ENCODE measurements around the gene CHAD. TPM values are rescaled to one million over a fixed set of nuclear protein-coding genes. Genes with fewer than 3 reads are reported as not detected.

CHAD gene
- total and polyA plus RNA-seq, 2 of the 4 experiments (the other 2 are of a cell fraction) = 0.03 TPM; not detected in 1

DNA sequence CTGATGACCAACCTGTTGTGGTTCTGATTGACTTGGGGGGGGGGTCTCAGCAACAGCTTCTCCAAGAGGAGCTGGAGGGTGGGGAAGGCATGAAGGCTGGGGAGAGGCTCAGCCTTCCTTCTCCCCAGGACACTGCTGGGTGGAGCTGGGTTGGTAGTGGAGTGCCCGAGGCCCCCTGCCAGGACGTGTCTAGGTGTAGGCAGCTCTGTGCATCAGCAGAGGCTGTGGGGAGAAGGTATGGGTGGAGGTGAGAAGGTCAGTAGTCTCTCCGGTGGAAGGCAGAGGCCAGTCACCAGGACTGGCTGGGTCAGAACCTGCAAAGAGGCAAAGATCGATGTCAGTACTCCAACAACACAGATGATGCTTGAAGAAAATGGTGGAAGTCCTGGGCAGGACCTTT, 3.9 kb downstream of the CHAD start:
- POLR2A ChIA-PET (ENCODE audit: unreplicated experiment) = no interaction called here
- intact Hi-C loops (cut with micrococcal nuclease) = no loop called here
- H3K79me1 ChIP-seq (ENCODE audit: low read depth in 1 of 2, low read length in 2 of 2) = no peaks in the 10 kb centered on the region

More for the DNA sequence above, 3.9 kb downstream of the CHAD start:
- Histone ChIP-seq H3K56ac (ENCODE audit: extremely low read depth, insufficient read depth, low read length) (no peak overlapping the region), H3K4ac (ENCODE audit: low read depth, low read length) (no peak overlapping the region), H3K27ac (ENCODE audit: insufficient read depth, low read length) (no peak overlapping the region), H3K9ac (ENCODE audit: low read depth, low read length) (no peak overlapping the region), H2AK5ac (ENCODE audit: low read depth, low read length) (no peak overlapping the region), H2BK120ac (ENCODE audit: low read depth, low read length) (no peak overlapping the region), H3K23ac (ENCODE audit: low read depth, low read length) (no peak overlapping the region), H3K27me3 (ENCODE audit: control insufficient read depth, insufficient read depth, low read length) (peaks cover 25% of the 10 kb centered on the region), H3K4me3 (ENCODE audit: insufficient read depth, low read depth, low read length) (no peak overlapping the region), H4K8ac (ENCODE audit: low read depth in 2 of 2, low read length in 2 of 2) (no peak overlapping the region), H3K36me3 (ENCODE audit: control insufficient read depth, insufficient read depth, low read length) (peaks cover 1% of the 10 kb centered on the region; the same call in 1 of the 2 replicates), H3K14ac (replicated peaks; ENCODE audit: low read depth, low read length) (no peak overlapping the region), H3K9me3 (ENCODE audit: control insufficient read depth, insufficient read depth, low read length) (no peaks in the 10 kb centered on the region), H4K20me1 (ENCODE audit: insufficient read depth, low read length) (no peaks in the 10 kb centered on the region; the same call in 1 of the 2 replicates), H2BK20ac (ENCODE audit: low read depth, low read length) (no peak overlapping the region), H3K4me2 (ENCODE audit: low read depth, low read length) (no peak overlapping the region), H2BK15ac (ENCODE audit: low read depth, low read length) (no peak overlapping the region), H3K4me1 (ENCODE audit: control insufficient read depth, insufficient read depth, low read length) (peaks cover 2% of the 10 kb centered on the region), H4K5ac (ENCODE audit: low read depth, low read length) (no peak overlapping the region), H3K9me1 (ENCODE audit: insufficient read depth, low read length) (0 out of 2 replicates have a peak, but pooled peaks cover 3% of the 10 kb centered on the region), H2AK9ac (replicated peaks; ENCODE audit: low read depth, low read length, poor library complexity) (no peak overlapping the region), H4K91ac (ENCODE audit: insufficient read depth, low read depth, low read length) (no peak overlapping the region), H2AFZ (replicated peaks; ENCODE audit: low read length, poor library complexity) (no peak overlapping the region), H2BK5ac (ENCODE audit: low read depth, low read length, poor library complexity, severe bottlenecking) (no peak overlapping the region), H3K18ac (ENCODE audit: low read depth, low read length) (no peak overlapping the region)
- DNase-seq (no peak), ATAC-seq (ENCODE audit: low read depth) (no peak)
- TF ChIP-seq CHD1 (IDR thresholded peaks at IDR 0.05; ENCODE audit: low read depth, low read length) (no peak), MAZ (IDR thresholded peaks at IDR 0.05; ENCODE audit: borderline replicate concordance, low read depth, low read length) (no peak), SMC3 (IDR thresholded peaks at IDR 0.05; ENCODE audit: low read depth, low read length) (no peak), CEBPB (IDR thresholded peaks at IDR 0.05; ENCODE audit: low read depth, low read length) (no peak), RCOR1 (IDR thresholded peaks at IDR 0.05; ENCODE audit: insufficient replicate concordance, low read length) (no peak), BHLHE40 (IDR thresholded peaks at IDR 0.05; ENCODE audit: low read depth, low read length) (no peak), RFX5 (IDR thresholded peaks at IDR 0.05; ENCODE audit: low read depth, low read length) (no peak), POLR2A (IDR thresholded peaks at IDR 0.05; ENCODE audit: low read depth, low read length) (no peak), MAFK (IDR thresholded peaks at IDR 0.05; ENCODE audit: low read depth, low read length) (no peak), NFE2L2 (IDR thresholded peaks at IDR 0.05; ENCODE audit: low read depth, low read length) (no peak), RAD21 (IDR thresholded peaks at IDR 0.05; ENCODE audit: low read length) (no peak)
- TF ChIP-seq, protein P1, sequence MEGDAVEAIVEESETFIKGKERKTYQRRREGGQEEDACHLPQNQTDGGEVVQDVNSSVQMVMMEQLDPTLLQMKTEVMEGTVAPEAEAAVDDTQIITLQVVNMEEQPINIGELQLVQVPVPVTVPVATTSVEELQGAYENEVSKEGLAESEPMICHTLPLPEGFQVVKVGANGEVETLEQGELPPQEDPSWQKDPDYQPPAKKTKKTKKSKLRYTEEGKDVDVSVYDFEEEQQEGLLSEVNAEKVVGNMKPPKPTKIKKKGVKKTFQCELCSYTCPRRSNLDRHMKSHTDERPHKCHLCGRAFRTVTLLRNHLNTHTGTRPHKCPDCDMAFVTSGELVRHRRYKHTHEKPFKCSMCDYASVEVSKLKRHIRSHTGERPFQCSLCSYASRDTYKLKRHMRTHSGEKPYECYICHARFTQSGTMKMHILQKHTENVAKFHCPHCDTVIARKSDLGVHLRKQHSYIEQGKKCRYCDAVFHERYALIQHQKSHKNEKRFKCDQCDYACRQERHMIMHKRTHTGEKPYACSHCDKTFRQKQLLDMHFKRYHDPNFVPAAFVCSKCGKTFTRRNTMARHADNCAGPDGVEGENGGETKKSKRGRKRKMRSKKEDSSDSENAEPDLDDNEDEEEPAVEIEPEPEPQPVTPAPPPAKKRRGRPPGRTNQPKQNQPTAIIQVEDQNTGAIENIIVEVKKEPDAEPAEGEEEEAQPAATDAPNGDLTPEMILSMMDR (conservative IDR thresholded peaks at IDR 0.05; ENCODE audit: low read depth, low read length) = no peak
- TF ChIP-seq, protein P2, sequence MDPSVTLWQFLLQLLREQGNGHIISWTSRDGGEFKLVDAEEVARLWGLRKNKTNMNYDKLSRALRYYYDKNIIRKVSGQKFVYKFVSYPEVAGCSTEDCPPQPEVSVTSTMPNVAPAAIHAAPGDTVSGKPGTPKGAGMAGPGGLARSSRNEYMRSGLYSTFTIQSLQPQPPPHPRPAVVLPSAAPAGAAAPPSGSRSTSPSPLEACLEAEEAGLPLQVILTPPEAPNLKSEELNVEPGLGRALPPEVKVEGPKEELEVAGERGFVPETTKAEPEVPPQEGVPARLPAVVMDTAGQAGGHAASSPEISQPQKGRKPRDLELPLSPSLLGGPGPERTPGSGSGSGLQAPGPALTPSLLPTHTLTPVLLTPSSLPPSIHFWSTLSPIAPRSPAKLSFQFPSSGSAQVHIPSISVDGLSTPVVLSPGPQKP (IDR thresholded peaks at IDR 0.05; ENCODE audit: borderline replicate concordance, low read depth, low read length) = no peak
- BruUV-seq (replicated peaks) = no TSS peak
- WGBS, 2 experiments (ENCODE audit: extremely low coverage in 2 of 2, insufficient read length in 1 of 2) = no CpG with 5 or more reads among the region's 4 CpGs
- in situ Hi-C loops (cut with MboI; ENCODE audit: low sequenced_read_pairs) = no loop called here
- dilution Hi-C loops (cut with HindIII; ENCODE audit: low sequenced_read_pairs, unreplicated experiment) = no loop called here
- CTCF ChIA-PET = no interaction called here
